MCF 10A (cell line): ENCODE results near the gene TAF11L13. TPM values are rescaled to one million over a fixed set of nuclear protein-coding genes. Genes with fewer than 3 reads are reported as not detected.
"Not testable (repeated sequence)": the region's sequence is repeated elsewhere in the genome, so short reads cannot be mapped to it uniquely, and the experiment has no call there.

Experiments
- BruUV-seq: library from RNA; stranded (reverse); fragments of 400-500 nt; replicated peaks from 2 replicates; lab custom pipeline; 2021; lab: Mats Ljungman, UMichigan
- CTCF ChIA-PET: fragments of 300-600 bp; sonication (Branson Sonifier 250); formaldehyde crosslinking; extraction: SDS; loops from one replicate; lab custom pipeline; 2021; ENCODE audit warnings: antibody characterized with exemption, inconsistent platforms; lab: Yijun Ruan, JAX
- POLR2A ChIA-PET: fragments of 300-600, 350-650 bp; sonication (Branson Sonifier 250); formaldehyde crosslinking; extraction: SDS; loops from one replicate; lab custom pipeline; 2020; ENCODE audit warnings: antibody characterized with exemption, inconsistent platforms; lab: Yijun Ruan, JAX
- DNase-seq: peaks from one replicate; pipeline ENCODE4 v3.0.0-alpha.2; 2018; ENCODE audit not compliant: unreplicated experiment
- H3K27ac Mint-ChIP-seq: one replicate; pipeline ENCODE4 v1.8.0; 2022; ENCODE audit warnings: mild to moderate bottlenecking, low read depth, mixed read lengths; ENCODE audit not compliant: unreplicated experiment
- H3K27me3 Mint-ChIP-seq: one replicate; pipeline ENCODE4 v1.8.0; 2022; ENCODE audit warnings: mixed read lengths; ENCODE audit not compliant: insufficient read depth, unreplicated experiment
- H3K36me3 Mint-ChIP-seq: one replicate; pipeline ENCODE4 v1.8.0; 2022; ENCODE audit warnings: mild to moderate bottlenecking, moderate library complexity, mixed read lengths; ENCODE audit not compliant: insufficient read depth, unreplicated experiment
- H3K4me1 Mint-ChIP-seq: one replicate; pipeline ENCODE4 v1.8.0; 2022; ENCODE audit warnings: mixed read lengths; ENCODE audit not compliant: insufficient read depth, unreplicated experiment
- H3K4me3 Mint-ChIP-seq: one replicate; pipeline ENCODE4 v1.8.0; 2022; ENCODE audit warnings: mild to moderate bottlenecking, moderate library complexity, mixed read lengths; ENCODE audit not compliant: unreplicated experiment
- H3K9me3 Mint-ChIP-seq: one replicate; pipeline ENCODE4 v1.8.0; 2022; ENCODE audit warnings: mixed read lengths; ENCODE audit not compliant: unreplicated experiment
- CTCF ChIP-seq: fragments of 200-600 bp; IDR thresholded peaks from one replicate; pipeline ENCODE4 v1.8.0; 2022; ENCODE audit warnings: antibody characterized with exemption, mild to moderate bottlenecking; ENCODE audit not compliant: unreplicated experiment
- intact Hi-C: fragments of 100-400 bp; cut with micrococcal nuclease; formaldehyde crosslinking; loops from 2 replicates; pipeline ENCODE4 v1.14.1; 2022
- total RNA-seq: library from RNA; stranded (reverse); gene quantifications from 2 replicates; pipeline ENCODE4 v1.2.3, GENCODE V29; 2022

TAF11L13 gene
- total RNA-seq, 1 experiment from 2014 or later = not detected

- H3K9me3 Mint-ChIP-seq = no peaks in the 10 kb centered on the region
- ChIA-PET CTCF (no interaction called here), POLR2A (no interaction called here)
- no peak overlapping the region for H3K4me3 Mint-ChIP-seq
- H3K27ac Mint-ChIP-seq = no peak overlapping the region
- BruUV-seq = no TSS peak
- H3K4me1 Mint-ChIP-seq = no peaks in the 10 kb centered on the region
- H3K36me3 Mint-ChIP-seq = no peaks in the 10 kb centered on the region
- H3K27me3 Mint-ChIP-seq = no peaks in the 10 kb centered on the region
- intact Hi-C loops = no loop called here
- DNase-seq = no peak
- TF ChIP-seq CTCF = no peak
These were observed 6.2 kb upstream of the TAF11L13 start for GRCh38 chr5:17625686-17626085.

GRCh38 chr5:17634160-17634559 is 2.3 kb downstream of the TAF11L13 start, which contains the start of gene TAF11L14:
Gene TAF11L14, plus strand, starts transcription at chr5:17634460.
- no TSS peak for BruUV-seq
- Mint-ChIP-seq H3K4me1 (no peaks in the 10 kb centered on the region), H3K27ac (no peak within 1 kb of the TSS), H3K9me3 (no peaks in the 10 kb centered on the region), H3K36me3 (no peaks in the 10 kb centered on the region), H3K4me3 (no peak within 1 kb of the TSS), H3K27me3 (no peaks in the 10 kb centered on the region)
- DNase-seq = no peak
- intact Hi-C loops = no loop called here
- ChIA-PET CTCF (interaction anchor here (1.1 kb wide), 1 partner anchor 672 kb away, joined by 4 read pairs; no protein-coding TSS in a partner anchor), POLR2A (no interaction called here)
- no peak for TF ChIP-seq CTCF

GRCh38 chr5:17649232-17649631 is 17.3 kb downstream of the TAF11L13 start:
- POLR2A ChIA-PET, H3K4me3 Mint-ChIP-seq, intact Hi-C loops, DNase-seq, H3K27ac Mint-ChIP-seq, BruUV-seq, H3K36me3 Mint-ChIP-seq, H3K27me3 Mint-ChIP-seq, CTCF ChIA-PET, H3K4me1 Mint-ChIP-seq: not testable (repeated sequence)
- H3K9me3 Mint-ChIP-seq = peaks cover 14% of the 10 kb centered on the region

GRCh38 chr5:17655201-17655759 is 23.4 kb downstream of the TAF11L13 start:
- BruUV-seq, H3K27ac Mint-ChIP-seq, CTCF ChIA-PET, H3K9me3 Mint-ChIP-seq, DNase-seq, H3K4me1 Mint-ChIP-seq, POLR2A ChIA-PET, H3K36me3 Mint-ChIP-seq, intact Hi-C loops, H3K4me3 Mint-ChIP-seq, H3K27me3 Mint-ChIP-seq: not testable (repeated sequence)

- H3K27me3 Mint-ChIP-seq = no peaks in the 10 kb centered on the region
- TF ChIP-seq CTCF = no peak
- no peak overlapping the region for H3K27ac Mint-ChIP-seq
- no TSS peak for BruUV-seq
- H3K9me3 Mint-ChIP-seq = peaks cover 8% of the 10 kb centered on the region
- ChIA-PET POLR2A (interaction anchor here (0.8 kb wide), 1 partner anchor 373 kb away, joined by 3 read pairs; no protein-coding TSS in a partner anchor), CTCF (interaction anchor here (1.1 kb wide), 1 partner anchor 20 kb away, joined by 3 read pairs; no protein-coding TSS in a partner anchor)
- intact Hi-C loops = no loop called here
- no peak overlapping the region for H3K4me3 Mint-ChIP-seq
- H3K4me1 Mint-ChIP-seq = no peaks in the 10 kb centered on the region
- H3K36me3 Mint-ChIP-seq = no peaks in the 10 kb centered on the region
- no peak for DNase-seq
These were observed 24.0 kb downstream of the TAF11L13 start for GRCh38 chr5:17655921-17656320.
